HCT116 (cell line): Measurements from ENCODE around the gene BAG1. TPM values are rescaled to one million over a fixed set of nuclear protein-coding genes. Genes with fewer than 3 reads are reported as not detected.

ENCODE experiments used
- ATAC-seq: fragments of 200-7000 bp; cut with Tn5 transposase; 2 replicates; pipeline ENCODE4 v1.9.1; 2020; ENCODE audit warnings: mild to moderate bottlenecking, moderate library complexity
- BruUV-seq: library from RNA; stranded (reverse); fragments of 400-500 nt; replicated peaks from 2 replicates; lab custom pipeline; 2021; lab: Mats Ljungman, UMichigan
- CTCF ChIA-PET: fragments of 300-600 bp; sonication (Branson Sonifier 250); formaldehyde crosslinking; loops from one replicate; lab custom pipeline; 2021; ENCODE audit warnings: antibody characterized with exemption; lab: Charles Lee
- POLR2A ChIA-PET: fragments of 300-600, 350-600 bp; sonication (Branson Sonifier 250); formaldehyde crosslinking; loops from one replicate; lab custom pipeline; 2021; ENCODE audit warnings: antibody characterized with exemption; lab: Charles Lee
- RAD21 ChIA-PET, 2 experiments: fragments of 300-600 bp; sonication (Branson Sonifier 250); formaldehyde crosslinking; loops; one replicate each; lab custom pipeline; 2023; ENCODE audit warnings: low total read pairs in 2 of 2; ENCODE audit not compliant: uncharacterized antibody in 2 of 2, unreplicated experiment in 2 of 2, low non-redundant PET in 1 of 2; lab: Charles Lee
- DNase-seq: peaks from one replicate; pipeline ENCODE4 v3.0.0-alpha.2; 2010; ENCODE audit warnings: low read depth, low spot score
- H2AFZ ChIP-seq: fragments of 200-600 bp; shearing (Covaris generic), sonication (generic); 2 replicates; pipeline ENCODE4 v1.6.1; 2017; ENCODE audit warnings: low read depth, mixed run types, mixed read lengths, antibody characterized with exemption, low read length; ENCODE audit not compliant: poor library complexity, severe bottlenecking
- H3K27ac ChIP-seq: 2 replicates; pipeline ENCODE4 v1.5.1; 2012; ENCODE audit warnings: low read depth, low read length
- H3K27me3 ChIP-seq: fragments of 200-600 bp; sonication (generic); 2 replicates; pipeline ENCODE4 v1.6.1; 2016; ENCODE audit warnings: mixed run types, low read length, mixed read lengths; ENCODE audit not compliant: insufficient read depth
- H3K36me3 ChIP-seq, 2 experiments: fragments of 200-500 bp in 1 of 2; fragments of 200-600 bp in 1 of 2; sonication (Bioruptor generic) in 1 of 2; sonication (generic) in 1 of 2; 2 replicates each; pipeline versions ENCODE4 v1.5.1 to v1.6.1; 2014 to 2016; ENCODE audit warnings: low read length in 2 of 2, inconsistent platforms in 1 of 2, mixed read lengths in 1 of 2, mixed run types in 1 of 2; ENCODE audit not compliant: insufficient read depth in 2 of 2, control insufficient read depth in 1 of 2
- H3K4me1 ChIP-seq, 2 experiments: fragments of 200-600 bp in 1 of 2; sonication (generic) in 1 of 2; 2 replicates each; pipeline versions ENCODE4 v1.5.1 to v1.6.1; 2012 to 2017; ENCODE audit warnings: low read length in 2 of 2, inconsistent platforms in 1 of 2, mild to moderate bottlenecking in 1 of 2, mixed read lengths in 1 of 2, mixed run types in 1 of 2, moderate library complexity in 1 of 2; ENCODE audit not compliant: insufficient read depth in 2 of 2, control insufficient read depth in 1 of 2
- H3K4me2 ChIP-seq: fragments of 200-600 bp; sonication (generic); 2 replicates; pipeline ENCODE4 v1.6.1; 2017; ENCODE audit warnings: mixed run types, low read length, mixed read lengths
- H3K4me3 ChIP-seq, 2 experiments: fragments of 200-600 bp in 1 of 2; sonication (generic) in 1 of 2; replicated peaks in 1 of 2; 2 replicates each; pipeline ENCODE4 v1.5.1; 2011 to 2016; ENCODE audit warnings: low read length in 2 of 2, control low read depth in 1 of 2, low read depth in 1 of 2, mild to moderate bottlenecking in 1 of 2, mixed read lengths in 1 of 2, mixed run types in 1 of 2
- H3K79me2 ChIP-seq: fragments of 200-600 bp; sonication (generic); 2 replicates; pipeline ENCODE4 v1.6.1; 2017; ENCODE audit warnings: mild to moderate bottlenecking, mixed run types, low read length, moderate library complexity, mixed read lengths; ENCODE audit not compliant: insufficient read depth
- H3K9ac ChIP-seq: fragments of 200-600 bp; sonication (generic); 2 replicates; pipeline ENCODE4 v1.6.1; 2016; ENCODE audit warnings: low read length, mixed read lengths
- H3K9me2 ChIP-seq: fragments of 200-600 bp; sonication (generic), shearing (Covaris generic); 2 replicates; pipeline ENCODE4 v1.6.1; 2017; ENCODE audit warnings: mixed run types, mild to moderate bottlenecking, moderate library complexity; ENCODE audit not compliant: insufficient read depth
- H3K9me3 ChIP-seq, 2 experiments: fragments of 200-500 bp in 1 of 2; fragments of 200-600 bp in 1 of 2; sonication (Bioruptor generic) in 1 of 2; sonication (generic) in 1 of 2; 2 replicates each; pipeline ENCODE4 v1.6.1; 2014 to 2017; ENCODE audit warnings: low read length in 2 of 2, mixed read lengths in 2 of 2, inconsistent platforms in 1 of 2, low read depth in 1 of 2, mild to moderate bottlenecking in 1 of 2, mixed run types in 1 of 2, moderate library complexity in 1 of 2; ENCODE audit not compliant: control insufficient read depth in 1 of 2, insufficient read depth in 1 of 2
- H4K20me1 ChIP-seq: fragments of 200-600 bp; sonication (generic), shearing (Covaris generic); 2 replicates; pipeline ENCODE4 v1.6.1; 2017; ENCODE audit warnings: mixed run types, mild to moderate bottlenecking, moderate library complexity; ENCODE audit not compliant: insufficient read depth
- CEBPB ChIP-seq: IDR thresholded peaks from 2 replicates; pipeline ENCODE4 v1.6.1; 2012; ENCODE audit warnings: low read depth
- CTCF ChIP-seq, 3 experiments: fragments of 200-600 bp in 1 of 3; sonication (generic) in 1 of 3; IDR thresholded peaks in 2 of 3; conservative IDR thresholded peaks in 1 of 3; 2 replicates each; pipeline ENCODE4 v1.5.1; 2012 to 2017; ENCODE audit warnings: low read depth in 2 of 3, low read length in 2 of 3, antibody characterized with exemption in 1 of 3, borderline replicate concordance in 1 of 3, control low read depth in 1 of 3, mild to moderate bottlenecking in 1 of 3, mixed read lengths in 1 of 3, mixed run types in 1 of 3, moderate library complexity in 1 of 3; ENCODE audit not compliant: insufficient read depth in 1 of 3
- EGR1 ChIP-seq: IDR thresholded peaks from 2 replicates; pipeline ENCODE4 v1.6.1; 2012; ENCODE audit warnings: low read depth
- ELF1 ChIP-seq: IDR thresholded peaks from 2 replicates; pipeline ENCODE4 v1.6.1; 2012; ENCODE audit warnings: low read depth, borderline replicate concordance
- EZH2phosphoT487 ChIP-seq: fragments of 200-600 bp; IDR thresholded peaks from 2 replicates; pipeline ENCODE4 v1.6.1; 2018; ENCODE audit warnings: antibody characterized with exemption, borderline replicate concordance
- RAD21 ChIP-seq: IDR thresholded peaks from 2 replicates; pipeline ENCODE4 v1.6.1; 2012; ENCODE audit warnings: low read depth, mild to moderate bottlenecking
- ZBTB33 ChIP-seq: IDR thresholded peaks from 2 replicates; pipeline ENCODE4 v1.6.1; 2011; ENCODE audit warnings: mild to moderate bottlenecking, low read length, moderate library complexity; ENCODE audit not compliant: insufficient replicate concordance; ENCODE audit errors: extremely low read depth
- intact Hi-C: fragments of 100-400 bp; cut with micrococcal nuclease; formaldehyde crosslinking; loops from 2 replicates; pipeline ENCODE4 v1.10.0; 2022
- total RNA-seq: library from RNA; stranded (reverse); gene quantifications from one replicate; pipeline ENCODE4 v1.2.1, GENCODE V29; 2021; ENCODE audit not compliant: unreplicated experiment

BAG1 gene
- total RNA-seq, 1 experiment from 2014 or later: 58.2 TPM

GRCh38 chr9:33255014-33255413 lies 9.5 kb downstream of the BAG1 start (continued):
- no peak for TF ChIP-seq ZBTB33
- TF ChIP-seq, all 23 proteins: peak for 0

GRCh38 chr9:33254211-33254610 lies 10.3 kb downstream of the BAG1 start:
- Histone ChIP-seq H3K9me3 (no peaks in the 10 kb centered on the region), H2AFZ (no peak overlapping the region), H4K20me1 (no peaks in the 10 kb centered on the region), H3K9me2 (no peaks in the 10 kb centered on the region), H3K27me3 (no peaks in the 10 kb centered on the region), H3K4me3 (no peak overlapping the region), H3K79me2 (peaks cover 3% of the 10 kb centered on the region; the same call in 1 of the 2 replicates), H3K27ac (no peak overlapping the region), H3K9ac (no peak overlapping the region), H3K4me2 (no peak overlapping the region), H3K36me3 (peaks cover 43 to 55% of the 10 kb centered on the region in 2 experiments), H3K4me1 (no peaks in the 10 kb centered on the region)
- no TSS peak for BruUV-seq
- ATAC-seq (no peak), DNase-seq (no peak)
- TF ChIP-seq RAD21 (no peak), EZH2phosphoT487 (no peak), ELF1 (no peak), CTCF (IDR thresholded peaks at IDR 0.05 in 2 of 3, conservative IDR thresholded peaks at IDR 0.05 in 1 of 3; ENCODE audit: borderline replicate concordance in 1 of 3, insufficient read depth in 1 of 3, low read depth in 2 of 3, low read length in 2 of 3) (no peak), EGR1 (no peak), ZBTB33 (no peak), CEBPB (no peak)
- ChIA-PET CTCF (no interaction called here), RAD21 (interaction anchor here in 1 of 2 experiments (0.6 kb wide), 1 partner anchor 25 kb away, joined by 3 read pairs; no protein-coding TSS in a partner anchor), POLR2A (interaction anchor here (0.8 kb wide), 2 partner anchors 8 to 20 kb away, joined by 3 to 5 read pairs; no protein-coding TSS in a partner anchor)
- intact Hi-C loops: no loop called here
